ENCODE results near the gene NIPAL4. TPM values are rescaled to one million over a fixed set of nuclear protein-coding genes. Genes with fewer than 3 reads are reported as not detected.
A peak's percentile ranks its signal among the peaks of the same experiment; 100 is the strongest.

Gene NIPAL4
- total RNA-seq, 1 donor from 2014 or later: 22.7 TPM

DNA sequence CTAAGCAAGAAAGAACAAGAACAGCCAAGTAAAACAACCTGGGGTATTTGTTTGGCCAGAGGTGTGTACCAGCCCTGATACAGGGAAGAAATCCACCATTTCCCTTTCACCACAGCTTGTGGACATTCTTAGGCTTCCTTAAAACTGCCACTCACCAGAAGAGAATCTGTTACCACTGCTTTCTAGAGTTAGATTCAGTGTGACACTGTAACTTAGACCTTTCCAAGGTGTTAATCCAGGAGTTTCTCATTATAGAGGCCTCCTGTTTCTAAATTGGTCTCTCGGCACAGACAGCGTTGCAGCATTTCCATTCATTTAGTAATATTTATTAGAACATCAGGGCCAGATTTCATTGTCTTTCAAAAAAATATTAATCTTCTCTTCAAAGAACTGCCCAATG, 55.0 kb downstream of the NIPAL4 start:
- Histone ChIP-seq H3K36me3 (ENCODE audit: control insufficient read depth, insufficient read depth, low read length) (peaks cover 1% of the 10 kb centered on the region), H3K4me3 (ENCODE audit: low read depth, low read length) (no peak overlapping the region), H3K27me3 (ENCODE audit: control insufficient read depth, insufficient read depth, low read length) (no peaks in the 10 kb centered on the region)
- no peak for DNase-seq (ENCODE audit: low read depth)
- TF ChIP-seq, protein P1, sequence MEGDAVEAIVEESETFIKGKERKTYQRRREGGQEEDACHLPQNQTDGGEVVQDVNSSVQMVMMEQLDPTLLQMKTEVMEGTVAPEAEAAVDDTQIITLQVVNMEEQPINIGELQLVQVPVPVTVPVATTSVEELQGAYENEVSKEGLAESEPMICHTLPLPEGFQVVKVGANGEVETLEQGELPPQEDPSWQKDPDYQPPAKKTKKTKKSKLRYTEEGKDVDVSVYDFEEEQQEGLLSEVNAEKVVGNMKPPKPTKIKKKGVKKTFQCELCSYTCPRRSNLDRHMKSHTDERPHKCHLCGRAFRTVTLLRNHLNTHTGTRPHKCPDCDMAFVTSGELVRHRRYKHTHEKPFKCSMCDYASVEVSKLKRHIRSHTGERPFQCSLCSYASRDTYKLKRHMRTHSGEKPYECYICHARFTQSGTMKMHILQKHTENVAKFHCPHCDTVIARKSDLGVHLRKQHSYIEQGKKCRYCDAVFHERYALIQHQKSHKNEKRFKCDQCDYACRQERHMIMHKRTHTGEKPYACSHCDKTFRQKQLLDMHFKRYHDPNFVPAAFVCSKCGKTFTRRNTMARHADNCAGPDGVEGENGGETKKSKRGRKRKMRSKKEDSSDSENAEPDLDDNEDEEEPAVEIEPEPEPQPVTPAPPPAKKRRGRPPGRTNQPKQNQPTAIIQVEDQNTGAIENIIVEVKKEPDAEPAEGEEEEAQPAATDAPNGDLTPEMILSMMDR (IDR thresholded peaks at IDR 0.05; ENCODE audit: insufficient read depth, low read length, poor library complexity, severe bottlenecking): no peak

DNA sequence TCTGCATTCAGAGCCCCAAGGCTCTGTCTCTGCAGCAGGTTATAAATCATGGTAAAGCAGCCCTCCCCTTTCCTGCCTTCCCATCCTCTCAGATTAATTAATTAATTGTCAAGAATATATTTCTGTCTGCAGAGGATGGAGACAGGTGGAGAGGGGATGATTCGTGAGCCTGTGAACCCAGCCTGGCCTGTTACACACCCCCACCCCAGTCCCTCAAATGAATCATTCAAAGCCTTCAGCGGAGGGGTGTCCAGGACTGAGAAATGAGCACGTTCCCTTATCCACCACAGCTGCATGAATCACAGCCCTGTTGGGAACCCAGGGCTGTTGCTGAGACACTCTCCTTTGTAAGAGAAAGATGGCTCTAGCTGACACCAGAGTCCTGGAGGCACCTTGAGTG, 56.0 kb downstream of the NIPAL4 start:
- TF ChIP-seq, protein P1 (IDR thresholded peaks at IDR 0.05; ENCODE audit: insufficient read depth, low read length, poor library complexity, severe bottlenecking): no peak
- H3K36me3 ChIP-seq (ENCODE audit: control insufficient read depth, insufficient read depth, low read length): peaks cover 1% of the 10 kb centered on the region
- DNase-seq (ENCODE audit: low read depth): peak; percentile 90
- H3K27me3 ChIP-seq (ENCODE audit: control insufficient read depth, insufficient read depth, low read length): no peaks in the 10 kb centered on the region
- no peak overlapping the region for H3K4me3 ChIP-seq (ENCODE audit: low read depth, low read length)

DNA sequence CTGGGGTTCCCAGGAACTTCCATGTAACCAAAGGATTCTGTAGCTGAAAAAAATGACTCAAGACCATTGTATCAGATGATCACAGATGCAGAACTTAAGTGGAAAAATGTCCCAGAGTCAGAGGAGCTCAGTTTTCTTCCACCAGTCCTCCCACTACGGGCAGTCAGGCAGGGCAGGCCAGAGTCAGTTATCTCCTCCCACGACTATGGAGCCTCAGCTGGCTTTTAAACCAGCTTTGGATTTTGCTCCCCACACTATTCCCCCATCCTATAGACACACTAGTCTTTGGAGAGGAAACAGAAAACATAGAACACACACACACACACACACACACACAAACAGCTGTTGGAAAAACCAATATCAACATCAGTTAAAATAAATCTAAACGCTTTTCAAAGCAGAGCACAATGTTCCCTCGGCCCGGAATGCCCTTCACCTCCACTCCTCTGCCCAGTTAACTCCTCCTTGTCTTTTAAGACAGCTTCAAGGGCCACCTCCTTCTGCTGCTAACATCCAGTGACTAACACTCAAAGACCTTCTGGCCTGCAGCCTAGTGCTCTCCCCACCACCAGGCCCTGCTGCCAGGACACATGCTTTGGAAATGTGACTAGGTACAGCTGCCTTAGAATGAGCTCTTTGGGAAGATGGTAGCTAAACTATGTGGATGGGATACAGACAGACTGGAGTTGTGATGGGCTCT, 56.8 kb downstream of the NIPAL4 start:
- Histone ChIP-seq H3K4me3 (ENCODE audit: low read depth, low read length) (no peak overlapping the region), H3K27me3 (ENCODE audit: control insufficient read depth, insufficient read depth, low read length) (no peaks in the 10 kb centered on the region), H3K36me3 (ENCODE audit: control insufficient read depth, insufficient read depth, low read length) (peaks cover 1% of the 10 kb centered on the region)
- TF ChIP-seq, protein P1 (IDR thresholded peaks at IDR 0.05; ENCODE audit: insufficient read depth, low read length, poor library complexity, severe bottlenecking): no peak
- DNase-seq (ENCODE audit: low read depth): peak; percentile 79

DNA sequence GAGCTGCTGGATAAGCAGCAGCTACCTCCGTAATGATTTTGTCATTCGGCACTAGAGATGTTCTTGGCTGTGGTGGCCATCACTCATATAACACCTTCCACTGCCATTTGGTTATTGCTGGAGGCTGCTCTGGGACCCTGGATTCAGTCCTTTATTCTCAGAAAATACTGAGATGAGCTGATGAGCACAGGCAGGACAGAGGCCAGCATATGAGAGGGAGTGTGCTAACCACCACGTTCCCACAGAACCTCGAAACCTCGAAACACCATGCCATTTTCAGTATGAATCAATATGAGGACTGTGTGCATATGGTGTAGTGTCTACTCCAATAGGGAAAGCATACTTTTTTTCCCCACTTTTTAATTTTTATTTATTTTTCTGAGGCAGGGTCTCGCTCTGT, 59.0 kb downstream of the NIPAL4 start:
- Histone ChIP-seq H3K36me3 (ENCODE audit: control insufficient read depth, insufficient read depth, low read length) (no peaks in the 10 kb centered on the region), H3K4me3 (ENCODE audit: low read depth, low read length) (no peak overlapping the region), H3K27me3 (ENCODE audit: control insufficient read depth, insufficient read depth, low read length) (no peaks in the 10 kb centered on the region)
- DNase-seq (ENCODE audit: low read depth): no peak
- TF ChIP-seq, protein P1 (IDR thresholded peaks at IDR 0.05; ENCODE audit: insufficient read depth, low read length, poor library complexity, severe bottlenecking): no peak

DNA sequence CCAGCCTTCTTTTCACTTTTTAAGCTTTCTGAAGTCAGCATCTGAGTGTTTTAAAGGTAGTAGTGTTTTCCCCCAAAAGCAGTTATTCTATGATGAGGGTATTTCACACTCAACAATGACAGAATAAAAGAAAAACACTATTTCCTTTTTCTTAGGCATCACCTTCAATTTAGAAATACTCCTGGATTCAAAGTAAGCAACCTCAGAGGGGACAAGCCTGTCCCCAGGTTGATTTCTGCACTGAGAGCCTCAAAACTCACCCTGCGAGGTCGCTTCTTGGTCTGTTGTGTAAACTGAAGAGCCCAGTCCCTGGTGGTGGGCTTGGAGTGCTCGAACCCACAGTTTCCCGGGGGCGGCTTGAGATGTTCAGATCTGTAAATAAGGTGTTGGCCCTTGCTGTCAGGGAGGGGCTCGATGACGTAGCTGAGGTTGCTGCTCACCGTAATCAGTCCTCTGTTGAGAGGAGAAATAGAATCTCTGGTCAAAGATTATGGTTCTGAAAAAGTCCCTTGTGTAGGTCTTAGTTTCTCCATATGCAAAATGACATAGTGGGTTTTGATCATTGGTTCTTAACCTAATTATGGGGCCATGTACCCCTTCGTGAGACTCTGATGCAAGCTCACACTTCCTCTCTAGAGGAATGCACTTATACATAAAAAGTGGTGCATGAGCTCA, 59.7 kb downstream of the NIPAL4 start:
- H3K36me3 ChIP-seq (ENCODE audit: control insufficient read depth, insufficient read depth, low read length): no peaks in the 10 kb centered on the region
- no peaks in the 10 kb centered on the region for H3K27me3 ChIP-seq (ENCODE audit: control insufficient read depth, insufficient read depth, low read length)
- TF ChIP-seq, protein P1 (IDR thresholded peaks at IDR 0.05; ENCODE audit: insufficient read depth, low read length, poor library complexity, severe bottlenecking): no peak
- no peak overlapping the region for H3K4me3 ChIP-seq (ENCODE audit: low read depth, low read length)
- DNase-seq (ENCODE audit: low read depth): no peak
